SH-SY5Y (cell line): ENCODE measurements around the gene ITPR3.

Experiments used
- GATA2 ChIP-seq: IDR thresholded peaks from 2 replicates; pipeline ENCODE4 v1.6.1; 2011; ENCODE audit warnings: mild to moderate bottlenecking, low read depth, low read length
- GATA3 ChIP-seq: IDR thresholded peaks from 2 replicates; pipeline ENCODE4 v1.6.1; 2011; ENCODE audit warnings: low read depth, mild to moderate bottlenecking, low read length, moderate library complexity

The ITPR3 gene

DNA sequence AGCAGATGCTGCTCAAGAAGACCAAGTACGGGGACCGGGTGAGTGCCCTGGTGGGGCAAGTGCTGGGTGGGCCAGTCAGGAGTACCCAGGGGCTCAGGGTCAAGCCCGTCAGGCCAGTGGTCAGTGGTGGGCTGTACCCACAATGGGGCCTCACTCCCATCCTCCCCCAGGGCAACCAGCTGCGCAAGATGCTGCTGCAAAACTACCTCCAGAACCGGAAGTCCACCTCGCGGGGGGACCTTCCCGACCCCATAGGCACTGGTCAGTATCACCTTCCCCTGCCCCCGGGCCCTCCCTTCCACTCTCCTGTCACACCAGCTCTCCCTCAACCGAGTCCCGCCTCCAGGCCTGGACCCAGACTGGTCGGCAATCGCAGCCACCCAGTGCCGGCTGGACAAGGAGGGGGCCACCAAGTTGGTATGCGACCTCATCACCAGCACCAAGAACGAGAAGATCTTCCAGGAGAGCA lies 63.3 kb downstream of the ITPR3 start:
- TF ChIP-seq GATA2: no peak
- TF ChIP-seq GATA3: no peak

DNA sequence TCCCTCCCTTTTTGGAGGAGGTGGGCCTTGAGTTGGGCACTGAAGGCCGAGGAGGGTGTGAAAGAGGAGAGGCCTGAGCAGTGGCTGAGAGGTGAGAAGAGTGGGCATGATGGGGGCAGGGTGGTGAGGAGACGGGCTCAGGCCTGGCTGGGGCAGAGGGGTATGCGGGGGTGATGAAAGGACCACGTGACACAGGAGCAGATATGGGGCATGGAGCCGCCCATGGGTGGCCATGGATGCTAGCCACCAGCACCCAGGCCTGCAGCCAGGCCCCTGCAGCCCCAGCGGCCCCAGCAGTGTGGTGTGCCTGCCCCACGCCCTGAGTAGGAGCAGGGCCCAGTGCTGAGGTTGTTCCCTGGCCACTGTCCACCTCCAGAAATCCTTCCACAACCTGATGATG lies 63.9 kb downstream of the ITPR3 start:
- TF ChIP-seq GATA2: no peak
- TF ChIP-seq GATA3: no peak

DNA sequence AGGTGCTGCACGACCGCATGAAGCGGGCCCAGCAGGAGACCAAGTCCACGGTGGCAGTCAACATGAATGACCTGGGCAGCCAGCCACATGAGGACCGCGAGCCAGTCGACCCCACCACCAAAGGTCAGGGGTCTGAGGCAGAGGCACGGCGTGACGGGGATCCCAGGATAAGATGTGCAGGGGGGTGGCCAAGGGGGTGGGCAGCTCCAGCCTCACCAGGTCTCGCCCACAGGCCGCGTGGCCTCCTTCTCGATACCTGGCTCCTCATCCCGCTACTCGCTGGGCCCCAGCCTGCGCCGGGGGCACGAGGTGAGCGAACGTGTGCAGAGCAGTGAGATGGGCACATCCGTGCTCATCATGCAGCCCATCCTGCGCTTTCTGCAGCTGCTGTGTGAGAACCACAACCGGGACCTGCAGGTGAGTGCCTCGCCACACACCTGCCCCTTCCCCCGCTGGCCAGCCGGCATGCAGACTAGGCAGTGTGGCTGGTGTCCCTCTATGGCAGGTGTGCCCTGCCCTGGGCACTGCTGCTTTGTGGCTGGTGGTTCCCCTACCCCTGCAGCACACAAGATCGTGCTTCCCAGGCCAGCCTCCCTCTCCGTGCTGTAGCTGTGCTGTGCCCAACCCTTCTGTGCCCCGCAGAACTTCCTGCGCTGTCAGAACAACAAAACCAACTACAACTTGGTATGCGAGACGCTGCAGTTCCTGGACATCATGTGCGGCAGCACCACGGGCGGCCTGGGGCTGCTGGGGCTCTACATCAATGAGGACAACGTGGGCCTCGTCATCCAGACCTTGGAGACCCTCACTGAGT lies 64.5 kb downstream of the ITPR3 start:
- TF ChIP-seq GATA3: no peak
- no peak for TF ChIP-seq GATA2

DNA sequence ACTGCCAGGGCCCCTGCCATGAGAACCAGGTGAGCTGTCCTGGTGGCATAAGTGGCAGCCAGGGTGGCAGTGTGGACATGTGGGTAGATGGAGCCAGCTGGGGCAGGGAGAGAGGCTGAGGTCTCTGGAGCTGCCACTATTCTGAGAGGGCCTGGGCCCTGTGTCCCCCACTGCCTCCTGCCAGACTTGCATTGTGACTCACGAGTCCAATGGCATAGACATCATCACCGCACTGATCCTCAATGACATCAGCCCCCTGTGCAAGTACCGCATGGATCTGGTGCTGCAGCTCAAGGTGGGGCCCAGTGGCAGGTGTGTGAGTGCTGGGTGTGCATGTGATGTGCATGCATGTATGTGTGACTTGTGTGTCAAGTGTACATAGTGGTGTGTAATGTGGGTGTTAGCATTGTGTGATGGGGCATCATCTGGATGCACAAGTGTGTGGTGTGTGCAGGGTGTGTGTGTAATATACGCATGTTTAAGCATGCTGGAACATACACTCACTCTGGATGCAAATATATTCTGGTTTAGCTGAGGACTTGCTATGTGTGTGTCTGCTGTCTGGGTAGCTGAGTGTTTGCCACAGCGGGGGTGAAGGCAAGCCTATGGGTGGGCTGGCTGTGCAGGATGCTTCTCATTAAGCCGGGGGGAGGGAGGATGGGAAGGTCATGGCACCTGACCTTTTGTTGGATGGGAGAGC lies 65.3 kb downstream of the ITPR3 start:
- TF ChIP-seq GATA3: no peak
- TF ChIP-seq GATA2: no peak

DNA sequence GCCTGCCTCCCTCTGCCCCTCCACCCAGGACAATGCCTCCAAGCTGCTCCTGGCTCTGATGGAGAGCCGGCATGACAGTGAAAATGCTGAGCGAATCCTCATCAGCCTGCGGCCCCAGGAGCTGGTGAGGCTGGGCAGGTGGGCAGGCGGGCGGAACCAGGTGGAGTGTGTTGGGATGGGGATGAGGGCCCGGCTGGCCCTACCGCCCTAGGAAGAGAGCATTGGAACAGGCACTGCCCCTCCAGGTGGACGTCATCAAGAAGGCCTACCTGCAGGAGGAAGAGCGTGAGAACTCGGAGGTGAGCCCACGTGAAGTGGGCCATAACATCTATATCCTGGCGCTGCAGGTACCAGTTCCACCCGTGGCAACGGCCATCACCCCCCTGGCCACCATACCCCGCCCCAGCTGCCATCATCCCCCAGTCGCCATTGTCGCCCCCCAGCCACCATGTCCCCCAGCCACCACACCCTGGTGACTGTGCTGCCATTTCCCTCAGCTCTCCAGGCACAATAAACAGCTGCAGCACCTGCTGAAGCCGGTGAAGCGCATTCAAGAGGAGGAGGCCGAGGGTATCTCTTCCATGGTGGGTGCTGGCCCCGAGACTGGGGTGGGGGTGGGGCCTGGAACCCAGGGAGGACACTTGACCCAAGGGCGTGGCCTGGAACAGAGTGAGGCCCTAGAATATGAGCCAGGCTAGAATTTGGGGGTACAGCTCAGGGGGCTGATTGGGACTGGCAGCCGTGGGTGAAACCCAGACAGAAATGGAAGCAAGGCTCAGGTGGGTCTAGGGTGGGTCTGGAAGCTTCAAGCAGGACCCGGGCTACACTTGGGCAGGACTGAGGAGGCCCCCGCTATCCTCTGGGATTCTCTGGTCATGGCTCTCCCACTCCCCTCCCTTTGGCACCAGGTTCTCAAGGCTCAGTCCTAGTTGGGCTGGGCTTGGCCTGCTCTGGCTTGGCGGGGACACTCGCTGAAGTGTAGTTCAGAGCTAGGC lies 66.2 kb downstream of the ITPR3 start:
- TF ChIP-seq GATA3: no peak
- TF ChIP-seq GATA2: no peak

- TF ChIP-seq GATA2: no peak
- TF ChIP-seq GATA3: no peak
Observed at GRCh38 chr6:33688006-33688405, 66.9 kb downstream of the ITPR3 start.

- no peak for TF ChIP-seq GATA3
- no peak for TF ChIP-seq GATA2
Observed at GRCh38 chr6:33688451-33689147, 67.5 kb downstream of the ITPR3 start.

DNA sequence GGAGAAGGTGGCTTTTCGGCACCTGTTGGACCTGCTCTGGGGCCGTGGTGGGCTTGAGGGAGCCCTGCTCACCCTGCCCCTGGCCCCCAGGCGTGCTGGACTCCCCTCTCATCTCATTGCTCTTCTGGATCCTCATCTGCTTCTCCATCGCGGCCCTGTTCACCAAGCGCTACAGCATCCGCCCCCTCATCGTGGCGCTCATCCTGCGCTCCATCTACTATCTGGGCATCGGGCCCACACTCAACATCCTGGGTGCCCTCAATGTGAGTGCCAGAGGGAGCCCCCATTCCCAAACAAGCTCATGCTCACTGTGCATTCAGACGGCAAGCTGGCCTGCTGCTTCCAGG lies 68.0 kb downstream of the ITPR3 start:
- no peak for TF ChIP-seq GATA3
- TF ChIP-seq GATA2: no peak

- TF ChIP-seq GATA2 (no peak), GATA3 (no peak)
Observed at GRCh38 chr6:33689879-33690278, 68.8 kb downstream of the ITPR3 start.

GRCh38 chr6:33690766-33691165 lies 69.6 kb downstream of the ITPR3 start:
- no peak for TF ChIP-seq GATA3
- TF ChIP-seq GATA2: no peak

- TF ChIP-seq GATA2: no peak
- no peak for TF ChIP-seq GATA3
Observed at GRCh38 chr6:33691456-33692077, 70.4 kb downstream of the ITPR3 start.

GRCh38 chr6:33692078-33692759 lies 71.1 kb downstream of the ITPR3 start:
- TF ChIP-seq GATA2: no peak
- TF ChIP-seq GATA3: no peak
